Liver (tissue), 9 donors: ENCODE data around the gene PLXDC2. TPM values are rescaled to one million over a fixed set of nuclear protein-coding genes. Genes with fewer than 3 reads are reported as not detected.

Source experiments
- DNase-seq: peaks from one replicate; pipeline ENCODE4 v3.0.0-alpha.2; 2017; ENCODE audit warnings: low spot score
- H3K27ac ChIP-seq, 2 donors: one replicate each; pipeline ENCODE4 v1.7.0; 2013; ENCODE audit warnings: inconsistent platforms in 2 of 2, low read length in 2 of 2, control low read depth in 1 of 2, low read depth in 1 of 2, mild to moderate bottlenecking in 1 of 2
- H3K27me3 ChIP-seq, 4 donors: one replicate each; pipeline versions ENCODE4 v1.6.1 to v1.7.0; 2013; ENCODE audit warnings: low read length in 3 of 4, inconsistent platforms in 1 of 4, mild to moderate bottlenecking in 1 of 4, moderate library complexity in 1 of 4; ENCODE audit not compliant: control insufficient read depth in 4 of 4, insufficient read depth in 4 of 4
- H3K36me3 ChIP-seq, 4 donors: one replicate each; pipeline versions ENCODE4 v1.6.1 to v1.7.0; 2013; ENCODE audit warnings: low read length in 3 of 4, mild to moderate bottlenecking in 3 of 4, low read depth in 1 of 4, moderate library complexity in 1 of 4; ENCODE audit not compliant: control insufficient read depth in 4 of 4, insufficient read depth in 3 of 4
- H3K4me1 ChIP-seq, 4 donors: one replicate each; pipeline versions ENCODE4 v1.6.1 to v1.7.0; 2013; ENCODE audit warnings: low read length in 3 of 4, mild to moderate bottlenecking in 3 of 4, moderate library complexity in 1 of 4; ENCODE audit not compliant: control insufficient read depth in 4 of 4, insufficient read depth in 4 of 4
- H3K4me3 ChIP-seq, 3 donors: one replicate each; pipeline versions ENCODE4 v1.6.1 to v1.7.0; 2013; ENCODE audit warnings: low read length in 3 of 3, control low read depth in 1 of 3, low read depth in 1 of 3, mild to moderate bottlenecking in 1 of 3
- H3K9ac ChIP-seq, 2 donors: one replicate each; pipeline ENCODE4 v1.7.0; 2013; ENCODE audit warnings: low read length in 2 of 2, mild to moderate bottlenecking in 2 of 2, moderate library complexity in 2 of 2, control low read depth in 1 of 2, low read depth in 1 of 2
- H3K9me3 ChIP-seq, 4 donors: one replicate each; pipeline versions ENCODE4 v1.6.1 to v1.7.0; 2013; ENCODE audit warnings: low read length in 3 of 4; ENCODE audit not compliant: control insufficient read depth in 4 of 4
- CTCF ChIP-seq: fragments of 150-350 bp; IDR thresholded peaks from 2 replicates; pipeline ENCODE4 v1.5.1; 2017; ENCODE audit warnings: improper control_type of control experiment, low read depth, low read length; ENCODE audit not compliant: missing input control
- EGR1 ChIP-seq, 2 donors: IDR thresholded peaks; 2 replicates each; pipeline ENCODE4 v1.6.1; 2016 to 2018; ENCODE audit warnings: antibody characterized with exemption in 2 of 2, low read depth in 2 of 2
- FOXA1 ChIP-seq: IDR thresholded peaks from 2 replicates; pipeline ENCODE4 v1.6.1; 2016; ENCODE audit warnings: antibody characterized with exemption
- FOXA2 ChIP-seq: IDR thresholded peaks from 2 replicates; pipeline ENCODE4 v1.6.1; 2016; ENCODE audit warnings: antibody characterized with exemption
- GABPA ChIP-seq, 2 donors: IDR thresholded peaks in 1 of 2; conservative IDR thresholded peaks in 1 of 2; 2 replicates each; pipeline ENCODE4 v1.6.1; 2016; ENCODE audit warnings: antibody characterized with exemption in 2 of 2, mild to moderate bottlenecking in 1 of 2, moderate library complexity in 1 of 2
- HNF4A ChIP-seq, 2 donors: conservative IDR thresholded peaks; 2 replicates each; pipeline ENCODE4 v1.6.1; 2016; ENCODE audit warnings: antibody characterized with exemption in 2 of 2, mild to moderate bottlenecking in 2 of 2
- HNF4G ChIP-seq: IDR thresholded peaks from 2 replicates; pipeline ENCODE4 v1.6.1; 2016; ENCODE audit warnings: antibody characterized with exemption
- MAX ChIP-seq: IDR thresholded peaks from 2 replicates; pipeline ENCODE4 v1.6.1; 2016; ENCODE audit warnings: antibody characterized with exemption
- NR2F2 ChIP-seq: IDR thresholded peaks from 2 replicates; pipeline ENCODE4 v1.6.1; 2016; ENCODE audit warnings: antibody characterized with exemption
- RAD21 ChIP-seq, 2 donors: IDR thresholded peaks; 2 replicates each; pipeline ENCODE4 v1.6.1; 2016; ENCODE audit warnings: antibody characterized with exemption in 2 of 2, mild to moderate bottlenecking in 2 of 2
- RXRA ChIP-seq, 2 donors: IDR thresholded peaks; 2 replicates each; pipeline ENCODE4 v1.6.1; 2017 to 2018; ENCODE audit warnings: antibody characterized with exemption in 2 of 2, mild to moderate bottlenecking in 1 of 2
- SP1 ChIP-seq: IDR thresholded peaks from 2 replicates; pipeline ENCODE4 v1.6.1; 2018; ENCODE audit warnings: antibody characterized with exemption, mild to moderate bottlenecking
- TAF1 ChIP-seq: conservative IDR thresholded peaks from 2 replicates; pipeline ENCODE4 v1.6.1; 2016; ENCODE audit warnings: antibody characterized with exemption, mild to moderate bottlenecking
- YY1 ChIP-seq: IDR thresholded peaks from 2 replicates; pipeline ENCODE4 v1.6.1; 2016; ENCODE audit warnings: antibody characterized with exemption, mild to moderate bottlenecking
- ZBTB33 ChIP-seq: IDR thresholded peaks from 2 replicates; pipeline ENCODE4 v1.6.1; 2016; ENCODE audit warnings: antibody characterized with exemption
- WGBS: extraction: QIAGEN DNeasy Blood & Tissue Kit; methylation state at CpG from one replicate; pipeline ENCODE4 v1.1.7; 2013; 5-methylcytosine and 5-hydroxymethylcytosine counted together
- polyA plus RNA-seq, 2 donors: library from polyadenylated mRNA; stranded (reverse) in 1 of 2; unstranded in 1 of 2; fragments of 200-250 nt in 1 of 2; fragments of >200 nt in 1 of 2; fragmentation: Nextera tagmentation in 1 of 2; extraction: Ambion mirVana in 1 of 2; gene quantifications; one replicate each; pipeline versions ENCODE4 v1.2.1 to v1.2.3, GENCODE V29; 2013 to 2015
- total RNA-seq, 2 donors: library from RNA; depleted of rRNA; stranded (reverse); fragments of >200 nt; gene quantifications; one replicate each; pipeline ENCODE4 v1.2.3, GENCODE V29; 2014
- TF ChIP-seq, protein P1 (sequence below): IDR thresholded peaks from 2 replicates; pipeline ENCODE4 v1.6.1; 2016; ENCODE audit warnings: antibody characterized with exemption, mild to moderate bottlenecking
- TF ChIP-seq, protein P2 (sequence below): IDR thresholded peaks from 2 replicates; pipeline ENCODE4 v1.6.1; 2016; ENCODE audit warnings: antibody characterized with exemption
- donor health status: healthy.
- donor health status: healthy.
- donor health status: healthy.
- donor health status: healthy.
- donor health status: healthy.

The PLXDC2 gene
- total and polyA plus RNA-seq, 4 donors: 1.4 to 5.1 (median 2.4) TPM

DNA sequence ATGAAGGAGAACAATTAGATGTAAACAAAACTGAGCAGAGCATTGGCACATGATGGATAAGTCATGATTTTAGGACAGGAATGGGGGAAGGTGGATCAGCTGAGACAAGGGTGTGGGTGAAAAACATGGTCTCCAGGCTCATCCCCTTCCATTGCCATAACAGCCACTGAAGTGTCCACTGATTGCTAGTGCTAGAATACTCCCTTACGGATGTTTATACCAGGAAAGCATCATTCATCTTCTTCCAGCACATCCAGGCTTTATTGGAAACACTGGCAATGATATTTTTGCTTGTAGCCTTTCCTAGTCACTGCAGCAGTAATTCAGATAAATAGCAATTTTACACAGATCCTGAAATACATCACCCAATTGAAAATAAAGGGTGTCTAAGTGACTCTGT is 259.5 kb downstream of the PLXDC2 start:
- H3K9me3 ChIP-seq: no peaks in the 10 kb centered on the region
- no peak for DNase-seq
- H3K4me1 ChIP-seq: no peaks in the 10 kb centered on the region
- no peak overlapping the region for H3K4me3 ChIP-seq
- H3K27me3 ChIP-seq: no peaks in the 10 kb centered on the region
- 74% methylated on average over 1 of the region's 1 CpG for WGBS
- H3K9ac ChIP-seq: no peak overlapping the region
- H3K27ac ChIP-seq: no peak overlapping the region
- no peaks in the 10 kb centered on the region for H3K36me3 ChIP-seq
- TF ChIP-seq, protein P1, sequence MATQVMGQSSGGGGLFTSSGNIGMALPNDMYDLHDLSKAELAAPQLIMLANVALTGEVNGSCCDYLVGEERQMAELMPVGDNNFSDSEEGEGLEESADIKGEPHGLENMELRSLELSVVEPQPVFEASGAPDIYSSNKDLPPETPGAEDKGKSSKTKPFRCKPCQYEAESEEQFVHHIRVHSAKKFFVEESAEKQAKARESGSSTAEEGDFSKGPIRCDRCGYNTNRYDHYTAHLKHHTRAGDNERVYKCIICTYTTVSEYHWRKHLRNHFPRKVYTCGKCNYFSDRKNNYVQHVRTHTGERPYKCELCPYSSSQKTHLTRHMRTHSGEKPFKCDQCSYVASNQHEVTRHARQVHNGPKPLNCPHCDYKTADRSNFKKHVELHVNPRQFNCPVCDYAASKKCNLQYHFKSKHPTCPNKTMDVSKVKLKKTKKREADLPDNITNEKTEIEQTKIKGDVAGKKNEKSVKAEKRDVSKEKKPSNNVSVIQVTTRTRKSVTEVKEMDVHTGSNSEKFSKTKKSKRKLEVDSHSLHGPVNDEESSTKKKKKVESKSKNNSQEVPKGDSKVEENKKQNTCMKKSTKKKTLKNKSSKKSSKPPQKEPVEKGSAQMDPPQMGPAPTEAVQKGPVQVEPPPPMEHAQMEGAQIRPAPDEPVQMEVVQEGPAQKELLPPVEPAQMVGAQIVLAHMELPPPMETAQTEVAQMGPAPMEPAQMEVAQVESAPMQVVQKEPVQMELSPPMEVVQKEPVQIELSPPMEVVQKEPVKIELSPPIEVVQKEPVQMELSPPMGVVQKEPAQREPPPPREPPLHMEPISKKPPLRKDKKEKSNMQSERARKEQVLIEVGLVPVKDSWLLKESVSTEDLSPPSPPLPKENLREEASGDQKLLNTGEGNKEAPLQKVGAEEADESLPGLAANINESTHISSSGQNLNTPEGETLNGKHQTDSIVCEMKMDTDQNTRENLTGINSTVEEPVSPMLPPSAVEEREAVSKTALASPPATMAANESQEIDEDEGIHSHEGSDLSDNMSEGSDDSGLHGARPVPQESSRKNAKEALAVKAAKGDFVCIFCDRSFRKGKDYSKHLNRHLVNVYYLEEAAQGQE: no peak
- TF ChIP-seq HNF4G (no peak), RAD21 (IDR thresholded peaks at IDR 0.05) (no peak), NR2F2 (no peak), RXRA (IDR thresholded peaks at IDR 0.05) (no peak), ZBTB33 (no peak), HNF4A (conservative IDR thresholded peaks at IDR 0.05) (no peak), EGR1 (IDR thresholded peaks at IDR 0.05; ENCODE audit: low read depth in 2 of 2) (no peak), GABPA (IDR thresholded peaks at IDR 0.05 in 1 of 2, conservative IDR thresholded peaks at IDR 0.05 in 1 of 2) (no peak), FOXA1 (no peak), TAF1 (no peak), SP1 (no peak), CTCF (no peak), FOXA2 (no peak)
- TF ChIP-seq, protein P2, sequence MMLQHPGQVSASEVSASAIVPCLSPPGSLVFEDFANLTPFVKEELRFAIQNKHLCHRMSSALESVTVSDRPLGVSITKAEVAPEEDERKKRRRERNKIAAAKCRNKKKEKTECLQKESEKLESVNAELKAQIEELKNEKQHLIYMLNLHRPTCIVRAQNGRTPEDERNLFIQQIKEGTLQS: no peak

GRCh38 chr10:20084451-20084850 is 268.2 kb downstream of the PLXDC2 start:
- H3K36me3 ChIP-seq: no peaks in the 10 kb centered on the region
- H3K9me3 ChIP-seq: no peaks in the 10 kb centered on the region
- no peaks in the 10 kb centered on the region for H3K27me3 ChIP-seq
- no peak for DNase-seq
- WGBS: 87% methylated on average over 2 of the region's 2 CpGs
- no peak overlapping the region for H3K4me3 ChIP-seq
- H3K27ac ChIP-seq: no peak overlapping the region
- H3K9ac ChIP-seq: no peak overlapping the region
- H3K4me1 ChIP-seq: no peaks in the 10 kb centered on the region
- no peak for TF ChIP-seq CTCF
- no peak for TF ChIP-seq RXRA (IDR thresholded peaks at IDR 0.05)
- TF ChIP-seq RAD21 (IDR thresholded peaks at IDR 0.05): no peak
- no peak for TF ChIP-seq SP1
- TF ChIP-seq, protein P2: no peak
- no peak for TF ChIP-seq FOXA2
- TF ChIP-seq, protein P1: no peak
- no peak for TF ChIP-seq YY1
- no peak for TF ChIP-seq HNF4A (conservative IDR thresholded peaks at IDR 0.05)
- no peak for TF ChIP-seq TAF1
- no peak for TF ChIP-seq MAX
